AG08396 (cell line): Measurements from ENCODE around the gene SLC25A6.
"Not testable (repeated sequence)": the region's sequence is repeated elsewhere in the genome, so short reads cannot be mapped to it uniquely, and the experiment has no call there.

Source experiments
- DNase-seq: peaks from one replicate; pipeline ENCODE4 v3.0.0; 2012; ENCODE audit warnings: low spot score, mixed read lengths

Gene SLC25A6

DNA sequence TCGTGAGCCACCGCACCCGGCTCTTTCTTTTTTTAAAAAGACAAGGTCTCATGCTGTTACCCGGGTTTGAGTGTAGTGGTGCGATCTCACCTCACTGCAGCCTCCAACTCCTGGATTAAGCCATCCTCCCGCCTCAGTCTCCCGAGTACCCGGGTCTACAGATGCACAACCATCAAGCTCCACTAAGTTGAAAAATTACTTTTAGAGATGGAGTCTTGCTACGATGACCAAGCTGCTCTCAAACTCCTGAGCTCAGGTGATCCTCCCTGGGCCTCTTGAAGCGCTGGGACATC is 2.0 kb downstream of the SLC25A6 start:
- DNase-seq = no peak

DNA sequence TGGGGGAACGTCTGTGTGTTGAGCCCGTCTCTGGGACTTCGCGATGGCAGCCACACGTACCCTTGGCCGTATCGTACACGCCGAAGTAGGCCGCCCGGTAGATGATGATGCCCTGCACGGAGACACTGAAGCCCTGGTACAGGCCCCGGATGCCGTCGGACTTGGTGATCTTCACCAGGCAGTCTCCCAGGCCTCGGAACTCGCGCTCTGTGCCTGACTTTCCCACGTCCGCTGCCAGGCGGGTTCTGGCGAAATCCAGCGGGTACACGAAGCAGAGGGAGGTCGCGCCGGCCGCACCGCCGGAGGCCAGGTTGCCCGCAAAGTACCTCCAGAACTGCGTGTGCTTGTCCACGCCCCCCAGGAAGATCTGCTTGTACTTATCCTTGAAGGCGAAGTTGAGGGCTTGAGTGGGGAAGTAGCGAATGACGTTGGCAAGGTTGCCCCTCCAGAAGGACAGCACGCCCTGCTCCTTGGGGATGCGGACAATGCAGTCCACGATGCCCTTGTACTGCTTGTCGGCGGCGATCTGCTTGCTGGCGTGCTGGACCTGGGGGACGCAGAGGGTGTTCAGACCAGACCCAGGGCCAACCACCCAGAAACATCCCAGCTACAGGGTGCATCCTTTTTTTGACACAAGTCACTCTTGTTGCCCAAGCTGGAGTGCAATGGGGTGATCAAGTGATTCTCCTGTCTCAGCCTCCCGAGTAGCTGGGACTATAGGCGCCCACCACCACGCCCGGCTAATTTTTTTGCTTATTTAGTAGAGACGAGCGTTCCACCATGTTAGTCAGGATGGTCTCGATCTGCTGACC is 2.5 kb downstream of the SLC25A6 start:
- DNase-seq = peak; percentile 2

DNA sequence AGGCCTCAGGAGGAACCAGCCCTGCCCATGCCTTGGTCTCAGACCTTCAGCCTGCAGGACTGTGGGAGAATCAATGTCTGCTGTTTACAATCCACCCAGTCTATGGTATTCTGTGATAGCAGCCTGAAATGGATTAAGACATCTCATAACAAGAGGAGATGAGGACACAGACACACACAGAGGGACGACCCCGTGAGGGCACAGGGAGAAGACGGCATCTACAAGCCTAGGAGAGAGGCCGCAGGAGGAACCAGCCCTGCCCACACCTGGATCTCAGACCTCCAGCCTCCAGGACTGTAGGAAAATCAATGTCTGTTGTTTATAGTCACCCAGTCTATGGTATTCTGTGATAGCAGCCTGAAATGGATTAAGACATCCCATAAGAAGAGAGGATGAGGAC is 3.3 kb downstream of the SLC25A6 start:
- no peak for DNase-seq

DNA sequence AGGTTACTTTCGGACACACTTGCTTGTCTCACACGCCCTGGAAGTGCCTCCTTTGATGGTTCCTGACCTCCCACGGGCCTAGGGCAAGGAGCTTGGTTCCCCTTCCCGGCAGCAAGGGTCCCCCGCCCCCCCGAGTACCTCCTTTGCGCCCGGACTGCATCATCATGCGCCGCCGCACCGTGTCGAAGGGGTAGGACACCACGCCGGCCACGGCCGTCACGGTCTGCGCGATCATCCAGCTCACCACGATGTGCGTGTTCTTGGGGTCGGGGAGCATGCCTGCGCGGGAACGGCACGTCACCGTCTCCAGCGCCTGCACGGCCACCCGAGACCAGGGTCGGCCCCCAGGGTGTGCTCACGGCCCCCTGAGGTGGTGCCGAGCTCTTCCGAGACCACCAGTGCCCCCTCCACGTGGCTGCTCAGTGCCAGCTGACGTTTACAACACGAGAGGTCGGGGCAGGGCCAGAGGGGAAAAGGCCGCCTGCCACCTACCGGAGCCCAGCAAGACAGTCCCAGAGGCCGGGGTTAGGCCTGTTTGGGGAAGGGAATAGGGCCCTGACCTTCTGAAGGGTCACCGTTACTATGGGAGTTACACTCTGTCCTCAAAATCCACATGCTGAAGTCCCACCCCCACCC is 4.7 kb downstream of the SLC25A6 start:
- peak; percentile 2 for DNase-seq

DNA sequence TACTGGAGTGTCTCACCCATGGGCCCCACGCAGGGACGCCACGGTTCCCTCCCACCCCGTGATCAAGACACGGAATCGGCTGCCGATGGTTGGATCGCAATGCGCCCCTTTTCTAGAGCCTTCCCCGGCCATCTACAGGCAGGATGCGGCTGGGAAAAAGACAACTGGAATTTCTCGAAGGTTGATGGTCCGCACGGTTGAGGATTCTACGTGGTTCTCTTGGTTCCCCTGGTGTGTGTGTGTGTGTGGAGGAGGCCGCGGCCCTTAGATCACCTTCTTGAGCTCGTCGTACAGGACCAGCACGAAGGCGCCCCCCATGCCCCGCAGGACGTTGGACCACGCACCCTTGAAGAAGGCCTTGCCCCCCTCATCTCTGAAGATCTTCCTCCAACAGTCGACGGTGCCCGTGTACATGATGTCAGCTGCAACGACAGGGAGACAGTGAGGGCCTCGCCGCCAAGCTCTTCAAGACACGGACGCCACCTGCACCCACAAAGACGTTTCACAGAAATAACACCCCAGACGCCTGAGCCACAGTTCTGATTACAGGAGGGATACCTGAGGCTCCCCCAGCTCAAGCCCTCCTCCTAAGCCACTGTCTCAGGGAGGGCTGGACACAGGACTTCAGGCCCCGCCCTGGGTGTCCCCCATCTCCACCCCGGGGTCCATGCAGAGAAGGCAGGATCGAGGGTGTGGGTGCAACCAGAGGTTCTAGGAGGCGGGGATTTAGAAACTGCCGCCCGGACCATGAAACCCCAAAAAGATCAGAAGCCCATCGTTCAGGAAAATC is 5.4 kb downstream of the SLC25A6 start:
- peak; percentile 2 for DNase-seq

DNA sequence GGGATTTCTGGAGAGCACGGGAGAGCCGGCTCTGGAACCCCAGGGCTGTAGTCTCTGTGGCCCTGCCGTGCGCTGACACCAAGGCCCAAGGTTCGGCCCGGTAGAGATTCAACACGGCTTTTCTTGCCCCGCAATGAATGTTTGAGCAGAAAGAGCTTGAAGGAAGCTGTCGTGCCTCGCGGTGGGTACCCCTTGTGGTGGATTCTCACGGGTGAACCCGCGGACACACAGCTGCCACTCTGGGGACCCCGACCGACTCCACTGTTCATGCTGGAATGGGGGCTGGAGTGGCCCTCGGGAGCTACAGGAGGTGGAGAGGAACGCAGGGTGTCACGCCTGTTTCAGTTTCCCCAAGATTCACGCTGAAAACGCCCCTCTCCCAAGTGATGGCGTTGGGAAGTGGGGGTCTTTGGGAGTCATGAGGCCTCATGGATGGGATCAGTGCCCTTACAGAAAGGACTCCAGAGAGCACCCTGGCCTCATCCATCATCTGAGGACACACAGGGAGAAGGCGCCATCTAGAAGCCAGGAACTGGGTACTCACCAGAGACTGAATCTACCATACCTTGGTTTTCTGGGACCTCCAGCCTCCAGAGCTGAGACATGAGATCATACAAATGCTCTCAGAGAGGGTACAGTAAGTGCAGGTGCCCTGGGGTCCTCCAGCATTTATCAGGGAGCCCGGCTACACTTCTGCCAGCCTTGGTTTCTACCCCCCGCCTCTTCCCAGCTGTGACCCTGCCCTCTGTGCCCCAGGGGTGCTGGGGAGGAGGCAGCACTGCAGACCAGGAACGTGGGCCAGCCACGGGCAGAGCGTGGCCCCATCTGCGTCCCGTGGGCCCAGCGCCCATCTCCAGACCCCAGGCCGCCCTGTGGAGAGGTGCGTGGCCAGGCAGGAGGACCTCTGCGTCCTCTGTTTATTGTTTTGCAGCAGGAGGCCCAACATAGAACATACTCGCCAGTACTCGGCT is 6.4 kb downstream of the SLC25A6 start:
- DNase-seq = no peak

DNA sequence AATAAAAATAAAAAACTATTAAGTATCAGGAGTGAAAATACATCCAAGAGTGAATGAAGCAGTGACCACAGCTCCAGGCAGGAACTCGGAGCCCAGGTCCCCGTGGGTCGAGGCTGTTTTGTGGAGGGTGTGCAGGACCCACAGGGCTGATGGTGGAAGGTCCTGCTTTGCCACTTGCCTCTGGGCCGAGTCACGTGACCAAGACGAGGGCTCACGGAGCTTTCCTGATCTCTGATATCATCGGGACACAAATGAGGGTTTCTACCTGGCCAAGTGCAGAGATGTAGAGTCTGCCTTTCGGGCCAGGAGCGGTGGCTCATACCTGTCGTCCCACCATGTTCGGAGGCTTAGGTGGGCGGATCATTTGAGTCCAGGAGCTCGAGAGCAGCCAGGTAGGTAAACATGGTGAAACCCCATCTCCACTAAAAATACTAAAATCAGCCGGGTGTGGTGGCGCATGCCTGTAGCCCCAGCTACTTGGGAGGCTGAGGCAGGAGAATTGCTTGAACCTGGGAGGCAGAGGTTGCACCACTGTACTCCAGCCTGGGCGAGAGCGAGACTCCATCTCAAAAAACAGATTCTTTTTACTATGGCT is 7.2 kb downstream of the SLC25A6 start:
- DNase-seq = no peak

DNA sequence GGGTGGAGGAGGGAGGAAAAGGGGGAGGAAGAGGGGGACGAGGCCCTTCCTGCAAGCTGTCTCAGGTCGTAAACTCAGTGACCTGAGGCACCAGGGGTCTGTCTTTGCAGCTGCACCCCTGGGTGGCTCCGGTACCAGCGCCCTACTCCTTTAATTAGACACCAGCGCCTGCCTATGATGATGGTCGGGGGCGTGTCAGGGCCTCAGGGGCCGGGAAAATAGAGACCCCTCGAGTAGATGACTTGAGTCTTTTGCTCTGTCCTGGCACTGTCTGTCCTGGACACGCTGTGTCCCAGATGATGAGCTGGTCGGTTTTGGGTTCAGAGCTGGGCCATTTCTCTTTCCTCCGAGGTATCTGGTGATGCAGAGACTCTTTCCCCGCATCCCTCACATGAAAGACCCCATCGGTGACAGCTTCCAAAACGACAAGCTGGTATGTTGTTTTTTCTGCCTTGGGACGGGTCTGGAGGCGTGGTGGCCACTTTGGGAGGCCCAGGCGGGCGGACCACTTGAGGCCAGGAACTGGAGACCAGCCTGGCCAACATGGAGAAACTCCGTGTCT is 11.2 kb downstream of the SLC25A6 start:
- DNase-seq = no peak

DNA sequence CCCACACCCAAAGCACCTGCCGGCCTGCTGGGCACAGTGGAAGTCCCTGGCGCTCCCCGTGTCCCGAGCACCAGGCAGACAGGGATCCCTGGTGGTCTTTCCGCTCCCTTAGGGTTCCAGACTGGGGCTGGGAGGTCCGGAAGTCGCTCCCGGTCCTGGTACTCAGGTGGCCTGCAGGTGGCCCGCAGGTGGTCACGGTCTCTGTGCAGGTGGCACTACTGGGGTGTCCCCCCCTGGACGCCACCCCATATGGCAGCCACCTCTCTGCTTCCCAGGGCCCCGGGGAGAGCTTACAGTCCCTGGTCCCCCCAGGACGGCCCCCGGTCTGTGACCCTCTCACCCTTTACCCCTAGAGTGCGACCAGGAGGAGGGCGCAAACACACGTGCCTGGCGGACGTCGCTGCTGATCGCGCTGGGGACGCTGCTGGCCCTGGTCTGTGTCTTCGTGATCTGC is 13.6 kb downstream of the SLC25A6 start:
- DNase-seq = no peak

DNA sequence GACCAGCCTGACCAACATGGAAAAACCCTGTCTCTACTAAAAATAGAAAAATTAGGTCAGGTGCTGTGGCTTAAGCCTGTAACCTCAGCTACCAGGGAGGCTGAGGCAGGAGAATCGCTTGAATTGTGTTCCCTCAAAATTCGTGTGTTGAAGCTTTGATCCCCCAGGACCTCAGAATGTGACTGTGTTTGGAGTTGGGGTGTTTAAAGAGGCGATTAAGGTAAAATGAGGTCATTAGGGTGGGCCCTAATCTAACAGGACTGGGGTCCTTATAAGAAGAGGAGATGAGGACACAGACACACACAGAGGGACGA is 23.6 kb downstream of the SLC25A6 start:
- no peak for DNase-seq

DNA sequence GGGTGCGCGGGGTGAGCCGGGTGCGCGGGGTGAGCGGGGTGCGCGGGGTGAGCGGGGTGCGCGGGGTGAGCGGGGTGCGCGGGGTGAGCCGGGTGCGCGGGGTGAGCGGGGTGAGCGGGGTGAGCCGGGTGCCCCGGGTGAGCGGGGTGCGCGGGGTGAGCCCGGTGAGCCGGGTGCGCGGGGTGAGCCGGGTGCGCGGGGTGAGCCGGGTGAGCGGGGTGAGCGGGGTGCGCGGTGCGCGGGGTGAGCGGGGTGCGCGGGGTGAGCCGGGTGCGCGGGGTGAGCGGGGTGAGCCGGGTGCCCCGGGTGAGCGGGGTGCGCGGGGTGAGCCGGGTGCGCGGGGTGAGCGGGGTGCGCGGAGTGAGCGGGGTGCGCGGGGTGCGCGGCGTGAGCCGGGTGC is 25.6 kb downstream of the SLC25A6 start:
- DNase-seq = not testable (repeated sequence)

DNA sequence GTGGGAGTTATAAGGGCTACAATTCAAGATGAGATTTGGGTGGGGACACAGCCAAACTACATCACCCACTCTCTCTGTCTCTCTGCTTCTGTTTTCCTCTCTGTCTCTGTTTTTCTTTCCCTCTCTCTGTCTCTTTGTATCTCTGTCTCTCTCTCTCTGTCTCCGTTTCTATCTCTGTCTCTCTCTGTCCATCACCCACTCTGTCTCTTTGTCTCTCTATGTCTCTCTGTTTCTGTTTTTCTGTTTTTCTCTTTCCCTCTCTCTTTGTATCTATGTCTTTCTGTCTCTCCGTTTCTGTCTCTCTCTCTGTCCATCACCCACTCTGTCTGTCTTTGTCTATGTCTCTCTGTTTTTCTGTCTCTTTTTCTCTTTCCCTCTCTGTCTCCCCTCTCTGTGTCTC is 30.0 kb downstream of the SLC25A6 start:
- no peak for DNase-seq

DNA sequence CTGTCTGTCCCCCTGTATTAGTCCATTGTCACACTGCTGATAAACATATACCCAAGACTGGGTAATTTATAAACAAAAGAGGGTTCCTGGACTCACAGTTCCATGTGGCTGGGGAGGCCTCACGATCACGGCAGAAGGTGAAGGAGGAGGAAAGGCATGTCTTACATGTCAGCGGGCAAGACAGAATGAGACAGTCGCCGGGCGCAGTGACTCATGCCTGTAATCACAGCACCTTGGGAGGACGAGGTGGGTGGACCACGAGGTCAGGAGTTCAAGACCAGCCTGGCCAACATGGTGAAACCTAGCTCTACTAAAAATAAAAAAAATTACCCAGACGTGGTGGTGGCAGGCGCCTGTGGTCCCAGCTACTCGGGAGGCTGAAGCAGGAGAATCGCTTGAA is 30.6 kb downstream of the SLC25A6 start:
- DNase-seq = no peak

DNA sequence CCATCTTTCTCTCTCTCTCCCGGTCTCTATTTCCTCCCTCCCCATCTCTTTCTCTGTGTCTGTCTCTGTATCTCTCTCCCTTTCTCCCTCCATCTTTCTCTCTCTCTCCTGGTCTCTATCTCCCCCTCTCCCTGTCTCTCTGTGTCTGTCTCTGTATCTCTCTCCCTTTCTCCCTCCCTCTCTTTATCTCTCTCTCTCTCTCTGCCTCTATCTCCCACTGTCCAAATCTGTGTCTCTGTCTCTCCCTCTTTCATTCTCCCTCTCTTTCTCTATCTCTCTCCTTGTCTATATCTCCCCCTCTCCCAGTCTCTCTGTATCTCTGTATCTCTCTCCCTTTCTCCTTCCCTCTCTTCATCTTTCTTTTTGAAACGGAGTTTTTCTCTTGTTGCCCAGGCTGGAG is 31.7 kb downstream of the SLC25A6 start:
- DNase-seq = no peak

DNA sequence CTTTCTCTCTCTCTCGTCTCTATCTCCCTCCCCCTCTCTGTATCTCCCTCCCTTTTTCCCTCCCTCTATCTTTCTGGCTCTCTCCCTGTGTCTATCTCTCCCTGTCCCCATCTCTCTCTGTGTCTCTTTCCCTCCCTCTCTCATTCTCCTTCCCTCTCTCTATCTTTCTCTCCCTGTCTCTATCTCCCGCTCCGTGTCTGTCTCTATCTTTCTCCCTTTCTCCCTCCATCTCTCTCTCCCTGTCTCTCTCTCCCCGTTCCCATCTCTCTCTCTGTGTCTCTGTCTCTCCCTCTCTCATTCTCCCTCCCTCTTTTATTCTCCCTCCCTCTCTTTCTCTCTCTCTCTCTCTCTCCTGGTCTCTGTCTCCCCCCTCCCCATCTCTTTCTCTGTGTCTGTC is 32.4 kb downstream of the SLC25A6 start:
- no peak for DNase-seq

DNA sequence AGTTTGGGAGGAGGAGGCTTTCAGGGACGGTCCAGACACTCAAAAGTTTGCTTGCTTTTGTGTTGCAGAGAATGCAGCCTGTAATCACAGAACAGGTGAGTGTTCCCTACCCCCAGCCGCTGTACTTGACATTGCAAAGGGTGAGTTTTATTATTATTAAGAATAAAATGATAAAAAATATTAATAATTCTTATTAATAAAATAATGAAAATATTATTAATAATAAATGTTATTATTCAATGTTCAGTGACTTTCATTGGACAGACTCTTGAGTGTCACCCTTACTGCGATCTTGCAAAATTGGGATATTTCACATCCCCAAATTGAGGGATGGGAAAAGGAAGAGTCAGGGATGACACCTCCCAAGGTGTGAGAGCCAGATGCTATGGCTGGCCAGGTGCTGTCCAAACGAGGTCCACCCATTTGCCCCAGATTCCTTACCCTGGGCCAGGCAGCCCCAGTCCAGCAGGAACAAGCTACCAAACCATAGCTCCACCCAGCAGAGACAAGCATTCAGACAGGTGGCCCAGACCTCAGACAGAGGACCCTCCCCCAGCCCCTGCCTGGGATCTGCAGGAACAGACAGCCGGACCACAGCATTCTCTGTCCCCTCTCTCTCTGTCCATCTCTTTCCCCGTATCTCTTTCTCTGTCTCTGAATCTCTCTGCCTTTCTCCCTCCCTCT is 33.0 kb downstream of the SLC25A6 start:
- DNase-seq = no peak

DNA sequence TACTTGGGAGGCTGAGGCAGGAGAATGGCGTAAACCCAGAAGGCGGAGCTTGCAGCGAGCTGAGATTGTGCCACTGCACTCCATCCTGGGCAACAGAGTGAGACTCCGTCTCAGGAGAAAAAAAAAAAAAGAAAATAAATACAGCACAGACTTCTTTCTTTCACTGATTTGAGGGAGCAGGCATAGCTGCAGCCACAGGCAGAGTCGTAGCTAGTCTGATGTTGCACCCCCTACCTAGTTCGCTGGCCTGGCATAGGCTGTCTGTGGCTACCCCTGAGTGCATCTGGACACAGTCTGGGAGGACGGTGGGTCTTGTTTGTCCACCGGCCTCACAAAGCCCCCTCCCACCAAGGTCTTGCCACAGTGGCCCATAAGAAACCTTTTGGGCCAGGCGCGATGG is 33.9 kb downstream of the SLC25A6 start:
- no peak for DNase-seq

DNA sequence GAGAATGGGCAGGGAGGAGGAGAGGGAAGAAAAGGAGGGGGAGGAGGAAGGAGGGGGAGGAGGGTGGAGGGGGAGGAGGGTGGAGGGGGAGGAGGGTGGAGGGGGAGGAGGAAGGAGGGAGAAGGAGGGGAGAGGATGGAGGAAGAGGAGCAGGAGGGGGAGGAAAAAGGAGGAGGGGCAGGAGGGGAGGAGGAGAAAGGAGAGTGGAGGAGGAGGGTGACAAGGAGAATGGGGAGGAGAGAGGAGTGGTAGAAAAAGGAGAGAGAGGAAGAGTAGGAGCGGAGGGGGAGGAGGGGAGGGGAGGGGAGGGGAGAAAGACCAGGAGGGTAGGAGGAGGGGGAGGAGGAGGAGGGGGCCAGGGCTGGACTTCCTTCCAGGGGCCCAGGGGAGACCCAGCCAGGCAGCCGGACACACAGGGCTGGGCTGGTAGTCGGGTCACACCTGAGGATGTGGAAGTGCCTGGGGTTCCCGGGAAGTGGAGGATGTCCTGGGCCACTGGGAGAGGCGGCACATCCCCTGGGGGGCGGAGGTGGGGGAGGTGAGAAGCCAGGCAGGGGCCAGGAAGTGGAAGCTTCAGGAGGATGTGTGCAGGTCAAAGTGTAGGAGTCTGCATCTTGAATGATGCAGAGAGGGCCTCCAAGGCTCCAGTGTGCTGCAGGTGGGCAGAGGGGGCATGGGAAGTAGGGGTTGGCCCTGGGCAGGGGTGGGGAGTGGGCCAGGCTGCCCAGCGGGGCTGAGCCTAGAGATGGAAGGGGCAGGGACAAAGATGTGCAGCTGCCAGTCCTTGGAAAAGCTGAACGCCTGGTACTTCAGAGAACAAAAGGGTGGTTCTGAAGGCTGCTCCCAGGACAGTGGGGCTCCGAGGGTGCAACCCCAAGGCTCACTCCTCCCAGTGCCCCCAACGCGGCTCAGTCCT is 36.5 kb downstream of the SLC25A6 start:
- DNase-seq = no peak
